Measurements from ENCODE around the gene BNC2. TPM values are rescaled to one million over a fixed set of nuclear protein-coding genes. Genes with fewer than 3 reads are reported as not detected.

BNC2 gene
- total RNA-seq, 1 donor: 53.9 TPM

GRCh38 chr9:16725066-16725465 lies 145.4 kb downstream of the BNC2 start:
- DNase-seq (ENCODE audit: insufficient read length, low spot score, missing footprints): no peak
- no peaks in the 10 kb centered on the region for H3K27me3 ChIP-seq (ENCODE audit: insufficient read depth, low read length)
- H3K4me1 ChIP-seq (ENCODE audit: insufficient read depth, low read length): peaks cover 52% of the 10 kb centered on the region
- peak overlapping the region; percentile 4 for H3K27ac ChIP-seq (ENCODE audit: low read depth, low read length)
- H3K9me3 ChIP-seq (ENCODE audit: low read depth, low read length): no peaks in the 10 kb centered on the region
- TF ChIP-seq, protein P1, sequence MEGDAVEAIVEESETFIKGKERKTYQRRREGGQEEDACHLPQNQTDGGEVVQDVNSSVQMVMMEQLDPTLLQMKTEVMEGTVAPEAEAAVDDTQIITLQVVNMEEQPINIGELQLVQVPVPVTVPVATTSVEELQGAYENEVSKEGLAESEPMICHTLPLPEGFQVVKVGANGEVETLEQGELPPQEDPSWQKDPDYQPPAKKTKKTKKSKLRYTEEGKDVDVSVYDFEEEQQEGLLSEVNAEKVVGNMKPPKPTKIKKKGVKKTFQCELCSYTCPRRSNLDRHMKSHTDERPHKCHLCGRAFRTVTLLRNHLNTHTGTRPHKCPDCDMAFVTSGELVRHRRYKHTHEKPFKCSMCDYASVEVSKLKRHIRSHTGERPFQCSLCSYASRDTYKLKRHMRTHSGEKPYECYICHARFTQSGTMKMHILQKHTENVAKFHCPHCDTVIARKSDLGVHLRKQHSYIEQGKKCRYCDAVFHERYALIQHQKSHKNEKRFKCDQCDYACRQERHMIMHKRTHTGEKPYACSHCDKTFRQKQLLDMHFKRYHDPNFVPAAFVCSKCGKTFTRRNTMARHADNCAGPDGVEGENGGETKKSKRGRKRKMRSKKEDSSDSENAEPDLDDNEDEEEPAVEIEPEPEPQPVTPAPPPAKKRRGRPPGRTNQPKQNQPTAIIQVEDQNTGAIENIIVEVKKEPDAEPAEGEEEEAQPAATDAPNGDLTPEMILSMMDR (IDR thresholded peaks at IDR 0.05; ENCODE audit: extremely low read depth, low read depth, low read length): no peak
- H2AFZ ChIP-seq (ENCODE audit: low read length): no peak overlapping the region
- H3K4me3 ChIP-seq (ENCODE audit: insufficient read depth, low read length): no peak overlapping the region
- H3K36me3 ChIP-seq (ENCODE audit: insufficient read depth, low read length): no peaks in the 10 kb centered on the region
- H3K4me2 ChIP-seq (ENCODE audit: insufficient read depth, low read length): peak overlapping the region; percentile 96
- no peaks in the 10 kb centered on the region for H4K20me1 ChIP-seq (ENCODE audit: insufficient read depth, low read length)
- peaks cover 60% of the 10 kb centered on the region for H3K79me2 ChIP-seq (ENCODE audit: insufficient read depth, low read length)

DNA sequence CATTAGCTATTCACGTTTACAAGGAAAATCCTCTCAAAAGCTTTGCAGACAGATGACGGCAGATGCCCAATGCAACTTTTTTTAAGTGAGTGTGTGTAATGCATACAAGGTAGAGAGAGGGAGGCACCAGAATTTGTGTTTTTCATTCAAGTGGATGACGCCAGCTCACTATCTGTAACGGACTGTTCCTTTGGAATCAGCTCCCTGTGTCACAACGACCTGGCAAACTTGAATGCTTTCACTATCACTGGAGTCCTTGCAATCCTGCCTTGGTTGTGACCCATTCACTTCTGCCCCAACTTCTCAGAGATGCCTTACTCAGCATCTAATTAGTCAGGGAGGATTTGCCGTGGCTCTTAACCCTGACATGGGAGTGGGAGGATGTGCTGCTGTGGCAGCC lies 148.5 kb downstream of the BNC2 start:
- Histone ChIP-seq H3K4me3 (ENCODE audit: insufficient read depth, low read length) (peak overlapping the region; percentile 54), H2AFZ (ENCODE audit: low read length) (no peak overlapping the region), H3K36me3 (ENCODE audit: insufficient read depth, low read length) (no peaks in the 10 kb centered on the region), H3K27ac (ENCODE audit: low read depth, low read length) (peak overlapping the region; percentile 90), H3K27me3 (ENCODE audit: insufficient read depth, low read length) (no peaks in the 10 kb centered on the region), H3K4me1 (ENCODE audit: insufficient read depth, low read length) (peaks cover 66% of the 10 kb centered on the region), H3K9me3 (ENCODE audit: low read depth, low read length) (no peaks in the 10 kb centered on the region), H4K20me1 (ENCODE audit: insufficient read depth, low read length) (no peaks in the 10 kb centered on the region), H3K4me2 (ENCODE audit: insufficient read depth, low read length) (peak overlapping the region; percentile 81), H3K79me2 (ENCODE audit: insufficient read depth, low read length) (peaks cover 41% of the 10 kb centered on the region)
- TF ChIP-seq, protein P1 (IDR thresholded peaks at IDR 0.05; ENCODE audit: extremely low read depth, low read depth, low read length): no peak
- peak; percentile 65 for DNase-seq (ENCODE audit: insufficient read length, low spot score, missing footprints)

DNA sequence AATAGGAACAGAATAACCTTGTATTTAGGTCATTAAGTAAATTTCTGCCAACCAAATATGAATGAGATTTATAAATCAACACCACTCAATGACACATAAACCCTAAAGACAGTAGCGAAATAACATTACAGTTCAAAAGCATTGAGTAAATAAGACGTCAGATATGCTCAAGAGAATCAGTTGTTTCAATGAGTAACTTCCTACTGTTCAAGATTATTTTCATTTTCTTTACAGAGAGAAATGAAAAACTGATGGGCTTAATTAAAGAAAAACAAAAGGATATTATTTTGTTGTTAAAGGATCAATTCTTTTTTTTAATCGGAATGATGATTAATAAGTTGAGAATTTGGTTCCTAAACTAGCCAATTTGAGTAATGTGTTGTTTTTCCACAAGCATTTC lies 150.1 kb downstream of the BNC2 start:
- no peak overlapping the region for H2AFZ ChIP-seq (ENCODE audit: low read length)
- TF ChIP-seq, protein P1 (IDR thresholded peaks at IDR 0.05; ENCODE audit: extremely low read depth, low read depth, low read length): no peak
- no peaks in the 10 kb centered on the region for H3K36me3 ChIP-seq (ENCODE audit: insufficient read depth, low read length)
- peak overlapping the region; percentile 81 for H3K4me2 ChIP-seq (ENCODE audit: insufficient read depth, low read length)
- no peaks in the 10 kb centered on the region for H3K9me3 ChIP-seq (ENCODE audit: low read depth, low read length)
- H3K79me2 ChIP-seq (ENCODE audit: insufficient read depth, low read length): peaks cover 39% of the 10 kb centered on the region
- no peaks in the 10 kb centered on the region for H4K20me1 ChIP-seq (ENCODE audit: insufficient read depth, low read length)
- peak overlapping the region; percentile 90 for H3K27ac ChIP-seq (ENCODE audit: low read depth, low read length)
- H3K4me1 ChIP-seq (ENCODE audit: insufficient read depth, low read length): peaks cover 68% of the 10 kb centered on the region
- H3K4me3 ChIP-seq (ENCODE audit: insufficient read depth, low read length): peak overlapping the region; percentile 6
- H3K27me3 ChIP-seq (ENCODE audit: insufficient read depth, low read length): no peaks in the 10 kb centered on the region
- DNase-seq (ENCODE audit: insufficient read length, low spot score, missing footprints): no peak

GRCh38 chr9:16719921-16720320 lies 150.5 kb downstream of the BNC2 start:
- Histone ChIP-seq H3K9me3 (ENCODE audit: low read depth, low read length) (no peaks in the 10 kb centered on the region), H3K4me2 (ENCODE audit: insufficient read depth, low read length) (peak overlapping the region; percentile 81), H3K27me3 (ENCODE audit: insufficient read depth, low read length) (no peaks in the 10 kb centered on the region), H3K4me3 (ENCODE audit: insufficient read depth, low read length) (peak overlapping the region; percentile 6), H2AFZ (ENCODE audit: low read length) (no peak overlapping the region), H3K36me3 (ENCODE audit: insufficient read depth, low read length) (no peaks in the 10 kb centered on the region), H4K20me1 (ENCODE audit: insufficient read depth, low read length) (no peaks in the 10 kb centered on the region), H3K4me1 (ENCODE audit: insufficient read depth, low read length) (peaks cover 67% of the 10 kb centered on the region), H3K27ac (ENCODE audit: low read depth, low read length) (peak overlapping the region; percentile 90), H3K79me2 (ENCODE audit: insufficient read depth, low read length) (peaks cover 35% of the 10 kb centered on the region)
- DNase-seq (ENCODE audit: insufficient read length, low spot score, missing footprints): no peak
- TF ChIP-seq, protein P1 (IDR thresholded peaks at IDR 0.05; ENCODE audit: extremely low read depth, low read depth, low read length): no peak
